C4-2B (cell line): ENCODE measurements around the gene TPSAB1.

Source experiments
- H3K27ac ChIP-seq: fragments of 450-650 bp; 2 replicates; pipeline ENCODE4 v1.5.1; 2017
- CTCF ChIP-seq: fragments of 450-650 bp; conservative IDR thresholded peaks from 2 replicates; pipeline ENCODE4 v1.5.1; 2017; ENCODE audit warnings: mild to moderate bottlenecking
- ZFX ChIP-seq: fragments of 450-650 bp; IDR thresholded peaks from 2 replicates; pipeline ENCODE4 v1.6.1; 2017

The TPSAB1 gene

DNA sequence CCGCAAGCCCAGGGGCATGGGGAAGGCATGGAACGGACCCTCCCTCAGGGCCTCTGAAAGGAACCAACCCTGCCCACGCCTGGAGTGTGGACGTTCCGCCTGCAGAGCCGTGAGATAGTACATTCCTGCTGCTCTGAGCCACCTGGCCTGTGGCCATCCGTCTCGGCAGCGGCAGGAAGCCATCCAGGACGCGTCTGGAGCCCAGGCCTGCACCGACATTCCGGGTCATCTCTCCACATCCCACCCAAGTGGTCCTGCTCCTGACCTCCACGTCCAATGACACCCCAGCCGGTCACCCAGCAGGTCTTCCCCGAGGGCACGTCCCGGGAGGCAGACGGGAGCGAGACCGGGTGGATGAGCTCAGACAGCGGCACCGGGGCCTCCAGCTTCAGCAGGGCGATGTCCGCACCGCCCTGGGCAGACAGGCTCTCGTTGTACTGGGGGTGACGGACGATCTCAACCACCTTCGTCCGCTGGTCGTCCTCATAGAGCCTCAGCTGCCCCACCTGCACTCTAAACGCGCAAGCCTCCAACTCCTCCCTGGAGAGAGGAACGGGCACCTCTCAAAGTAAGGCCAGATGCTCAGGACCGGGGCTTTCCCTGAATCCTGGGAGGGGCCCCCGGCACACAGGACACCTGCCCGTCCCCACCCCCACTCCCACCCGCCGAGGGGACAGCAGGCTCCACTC is 47.6 kb downstream of the TPSAB1 start:
- TF ChIP-seq CTCF: no peak
- TF ChIP-seq ZFX: no peak
- H3K27ac ChIP-seq: no peak overlapping the region

DNA sequence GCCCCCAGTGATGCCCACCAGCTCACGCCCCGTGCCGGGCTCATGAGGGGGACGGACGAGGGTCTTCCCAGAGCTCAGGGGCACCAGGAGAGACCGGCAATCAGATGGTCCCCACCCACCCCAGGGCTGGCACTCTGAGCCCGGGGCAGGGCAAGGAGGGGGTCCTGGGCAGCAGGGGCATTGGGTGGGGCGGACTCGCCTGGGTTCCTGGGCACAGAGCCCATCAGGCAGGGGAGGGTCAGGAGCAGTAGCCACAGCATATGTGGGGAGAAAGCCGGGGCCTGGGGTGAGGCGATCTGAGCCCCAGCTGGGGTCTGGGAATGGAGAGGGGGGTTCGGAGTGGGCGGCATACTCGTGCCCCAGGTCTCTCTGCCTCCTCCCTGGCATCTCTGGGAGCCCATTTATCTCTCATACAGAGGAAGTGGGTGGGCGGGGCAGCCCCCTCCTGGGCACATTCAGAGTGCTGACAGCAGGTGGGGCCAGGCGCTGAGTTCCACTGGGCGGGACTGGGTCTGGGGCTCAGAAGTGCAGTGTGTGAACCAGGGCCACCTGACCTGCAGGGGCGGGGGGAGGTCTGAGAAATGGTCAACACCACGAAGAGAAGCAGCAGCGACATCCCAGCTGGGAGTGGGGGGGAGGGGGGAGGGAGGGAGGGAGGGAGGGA is 48.4 kb downstream of the TPSAB1 start:
- H3K27ac ChIP-seq: no peak overlapping the region
- TF ChIP-seq CTCF (no peak), ZFX (no peak)

- no peak overlapping the region for H3K27ac ChIP-seq
- TF ChIP-seq ZFX (no peak), CTCF (no peak)
Observed at GRCh38 chr16:1289477-1289866, 49.0 kb downstream of the TPSAB1 start.

GRCh38 chr16:1290063-1290501 is 49.6 kb downstream of the TPSAB1 start:
- TF ChIP-seq ZFX: no peak
- TF ChIP-seq CTCF: no peak
- H3K27ac ChIP-seq: no peak overlapping the region

- no peak overlapping the region for H3K27ac ChIP-seq
- TF ChIP-seq ZFX (no peak), CTCF (no peak)
Observed at GRCh38 chr16:1290860-1291575, 50.5 kb downstream of the TPSAB1 start.

DNA sequence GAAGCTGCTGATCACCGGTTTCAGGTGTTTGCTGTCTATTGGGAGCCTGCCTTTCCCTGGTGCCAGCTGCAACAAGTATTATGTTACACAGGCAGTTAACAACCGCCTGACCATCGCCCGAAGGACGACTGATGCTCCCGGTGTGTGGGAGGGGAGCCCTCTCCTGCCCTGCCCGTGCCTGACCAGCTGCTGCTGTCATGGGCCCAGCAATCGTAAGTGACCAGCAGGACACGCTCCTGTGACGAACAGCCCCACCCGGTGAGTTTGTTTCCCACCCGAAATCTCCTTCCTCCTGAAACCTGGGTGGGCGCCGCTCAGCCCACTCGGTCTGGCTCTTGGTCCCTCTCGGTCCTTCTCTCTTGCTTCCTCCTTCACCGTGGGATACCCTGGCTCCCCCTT is 51.1 kb downstream of the TPSAB1 start:
- no peak overlapping the region for H3K27ac ChIP-seq
- TF ChIP-seq ZFX (no peak), CTCF (no peak)
